Right forelimb (tissue), 1 donor: Measurements from ENCODE around the gene NLRP10.
"Not testable (repeated sequence)": the region's sequence is repeated elsewhere in the genome, so short reads cannot be mapped to it uniquely, and the experiment has no call there.

ENCODE experiments used
- DNase-seq: peaks from one replicate; pipeline ENCODE4 v3.0.0-alpha.2; 2018

Gene NLRP10, protein sequence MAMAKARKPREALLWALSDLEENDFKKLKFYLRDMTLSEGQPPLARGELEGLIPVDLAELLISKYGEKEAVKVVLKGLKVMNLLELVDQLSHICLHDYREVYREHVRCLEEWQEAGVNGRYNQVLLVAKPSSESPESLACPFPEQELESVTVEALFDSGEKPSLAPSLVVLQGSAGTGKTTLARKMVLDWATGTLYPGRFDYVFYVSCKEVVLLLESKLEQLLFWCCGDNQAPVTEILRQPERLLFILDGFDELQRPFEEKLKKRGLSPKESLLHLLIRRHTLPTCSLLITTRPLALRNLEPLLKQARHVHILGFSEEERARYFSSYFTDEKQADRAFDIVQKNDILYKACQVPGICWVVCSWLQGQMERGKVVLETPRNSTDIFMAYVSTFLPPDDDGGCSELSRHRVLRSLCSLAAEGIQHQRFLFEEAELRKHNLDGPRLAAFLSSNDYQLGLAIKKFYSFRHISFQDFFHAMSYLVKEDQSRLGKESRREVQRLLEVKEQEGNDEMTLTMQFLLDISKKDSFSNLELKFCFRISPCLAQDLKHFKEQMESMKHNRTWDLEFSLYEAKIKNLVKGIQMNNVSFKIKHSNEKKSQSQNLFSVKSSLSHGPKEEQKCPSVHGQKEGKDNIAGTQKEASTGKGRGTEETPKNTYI

DNA sequence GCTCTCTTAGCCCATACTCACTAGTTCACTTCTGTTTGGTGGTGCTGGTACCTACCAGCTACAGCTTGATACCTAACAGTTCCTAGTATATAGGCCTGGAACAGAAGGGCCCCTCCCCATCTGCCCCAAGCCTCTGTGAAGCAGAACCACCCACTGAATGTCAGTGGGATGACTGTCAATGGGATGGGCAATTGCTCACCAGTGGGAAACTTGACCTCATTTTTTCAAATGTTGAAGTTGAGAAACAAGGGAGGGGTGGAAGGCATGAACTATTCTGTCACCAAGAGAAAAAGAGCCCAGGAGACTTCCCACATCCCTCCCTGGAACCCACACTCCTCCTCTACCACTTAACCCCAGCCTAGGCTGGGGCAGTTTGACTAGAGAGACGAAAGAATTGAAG, at the start of gene NLRP10:
TSS of gene NLRP10 (minus strand) at position 62 of the 400 bp plus-strand sequence. CDS start 1,952 bp downstream, outside the sequence.
- DNase-seq, result no peak

DNA sequence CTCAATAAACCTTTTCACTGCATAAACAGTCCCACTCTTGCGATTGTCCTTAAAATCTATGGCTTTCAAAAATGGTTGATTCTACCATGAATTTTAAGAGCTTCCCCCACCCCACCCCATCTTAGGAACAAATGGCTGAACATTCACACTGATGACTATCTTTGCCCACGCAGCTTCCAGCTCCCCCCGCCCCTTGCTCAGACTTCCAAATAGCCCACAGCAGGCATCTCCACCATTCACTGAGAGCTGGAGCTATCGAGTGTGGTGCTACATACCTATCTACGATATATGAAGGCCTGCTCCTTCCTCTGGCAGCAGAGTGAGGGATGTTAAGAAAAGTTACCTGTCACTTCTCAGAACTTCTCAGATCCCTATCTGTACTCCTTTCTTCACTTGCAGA, 48.6 kb upstream of the NLRP10 start:
- DNase-seq, result no peak

DNA sequence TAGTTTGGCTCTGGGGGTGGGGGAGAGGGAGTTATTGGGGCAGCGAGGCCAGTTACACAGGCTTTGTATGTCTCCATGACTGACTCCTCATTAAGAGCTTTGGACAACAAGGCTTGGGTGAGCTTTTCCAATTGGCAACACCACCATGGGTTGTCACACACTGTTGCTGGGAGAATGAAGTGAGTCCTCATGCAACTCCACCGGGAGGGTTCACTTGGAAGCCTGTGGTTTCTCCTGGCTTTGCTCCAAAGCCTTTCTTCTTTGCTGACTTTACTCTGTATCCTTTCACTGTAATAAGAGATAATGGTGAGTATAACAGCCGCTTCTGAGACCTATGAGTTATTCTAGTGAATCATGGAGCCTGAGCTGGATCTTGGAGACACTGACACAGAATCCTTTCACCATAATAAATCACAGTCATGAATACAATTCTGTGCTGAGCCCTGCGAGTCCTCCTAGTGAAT, 46.8 kb upstream of the NLRP10 start:
- no peak for DNase-seq

DNA sequence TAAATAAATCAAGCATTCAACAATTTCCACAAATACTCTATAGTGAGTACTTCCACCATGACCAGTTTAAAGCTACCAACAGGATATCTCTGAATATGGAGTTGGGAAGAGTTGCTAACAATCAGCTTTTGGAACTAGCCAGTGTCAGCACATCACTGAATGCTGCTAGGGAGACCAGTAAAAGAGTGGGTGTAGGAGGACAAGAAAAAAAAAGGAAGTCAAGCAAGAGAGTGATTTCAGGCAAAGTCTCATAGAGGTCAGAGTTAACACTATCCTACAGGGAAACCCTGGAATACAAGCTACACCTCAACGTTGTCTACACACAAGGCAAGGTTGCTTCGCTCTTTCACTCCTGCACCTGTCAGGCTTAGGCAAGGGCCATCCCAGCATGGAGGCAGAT, 46.1 kb upstream of the NLRP10 start:
- no peak for DNase-seq

DNA sequence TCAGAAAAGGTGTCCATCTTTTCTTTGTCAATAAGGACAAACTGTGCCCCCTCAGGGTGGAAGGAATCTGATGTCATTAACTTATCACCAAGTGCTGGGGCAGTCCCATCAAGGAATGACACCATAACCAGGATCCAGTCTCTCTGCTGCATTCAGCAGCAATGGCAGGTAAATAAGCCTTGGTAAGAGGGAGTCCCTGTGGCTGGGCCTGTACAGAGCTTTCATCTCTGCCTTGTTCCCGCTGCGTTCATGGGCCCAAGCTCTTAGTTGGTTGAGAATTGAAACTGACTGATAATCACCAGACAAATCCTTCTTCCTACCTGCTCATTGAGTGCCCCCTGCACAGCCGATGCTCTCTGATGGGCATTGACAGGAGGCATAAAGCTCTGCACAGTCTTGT, 44.6 kb upstream of the NLRP10 start:
- DNase-seq, result no peak

DNA sequence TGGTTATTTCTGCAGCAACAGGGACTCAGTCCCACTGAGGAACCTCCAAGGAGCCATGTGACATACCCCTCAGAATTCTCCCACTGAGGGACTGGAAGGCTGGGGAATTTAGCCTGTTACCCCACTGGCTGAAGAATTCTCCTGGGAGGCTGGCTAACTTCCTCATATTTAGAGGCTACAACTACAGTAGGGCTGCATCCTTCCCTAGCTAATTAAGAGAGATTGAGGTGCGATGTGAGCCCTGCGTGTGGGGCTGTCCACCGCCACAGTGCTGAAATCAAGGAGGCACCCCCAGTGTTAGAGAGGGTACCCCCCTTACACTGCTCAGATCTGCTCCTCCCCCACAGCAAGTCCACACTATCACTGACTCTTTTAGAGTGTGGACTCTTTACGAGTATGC, 43.0 kb upstream of the NLRP10 start:
- DNase-seq, result no peak

DNA sequence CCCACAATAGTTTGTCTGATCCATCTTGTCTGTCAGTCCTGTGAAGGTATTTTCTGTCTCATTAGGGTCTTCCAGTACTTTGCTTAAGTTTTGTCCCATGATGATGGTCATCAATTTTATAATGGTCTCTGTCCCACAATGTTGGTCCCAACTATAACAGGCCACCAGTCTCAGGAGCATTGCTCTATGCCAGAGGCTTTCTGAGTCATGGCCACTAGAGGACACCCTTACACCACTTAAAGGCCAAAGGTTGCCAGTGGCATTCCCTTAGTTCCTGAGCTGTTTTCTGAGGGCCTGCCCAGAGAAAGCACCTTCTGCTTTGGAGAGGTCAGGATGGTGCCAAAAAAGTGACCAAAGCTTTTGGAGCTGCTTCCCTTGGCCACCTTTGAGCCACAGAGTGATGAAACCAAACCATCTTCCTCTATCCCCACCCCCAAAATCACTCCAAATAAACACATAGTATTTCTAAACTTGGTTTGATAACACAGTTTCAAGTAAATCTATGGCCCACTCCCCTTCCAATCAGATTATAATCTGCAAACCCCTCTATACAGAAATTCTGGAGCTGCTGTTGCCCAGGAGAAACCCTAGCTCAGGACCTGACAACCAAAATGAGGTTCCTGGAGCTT, 41.2 kb upstream of the NLRP10 start:
- peak; percentile 55 for DNase-seq

DNA sequence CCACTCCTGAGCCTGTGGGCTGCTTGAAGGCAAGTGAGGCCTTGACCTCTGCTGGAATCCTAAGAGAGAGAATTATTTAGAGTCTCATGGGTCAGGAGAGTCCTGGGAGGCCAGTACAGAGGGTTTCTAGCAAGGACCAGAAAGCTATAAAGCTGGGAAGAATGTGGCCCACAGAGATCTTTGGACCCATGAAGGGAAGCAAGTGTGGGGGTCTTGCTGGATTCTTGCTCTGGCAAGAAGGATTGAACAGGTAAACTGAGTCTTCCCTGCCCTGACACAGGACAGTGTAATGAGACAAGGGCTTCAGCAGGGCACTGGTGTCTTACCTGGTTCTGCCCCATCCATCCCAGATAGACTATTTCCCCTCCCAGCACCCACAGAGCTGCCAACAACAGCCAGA, 40.3 kb upstream of the NLRP10 start:
- DNase-seq, result no peak

DNA sequence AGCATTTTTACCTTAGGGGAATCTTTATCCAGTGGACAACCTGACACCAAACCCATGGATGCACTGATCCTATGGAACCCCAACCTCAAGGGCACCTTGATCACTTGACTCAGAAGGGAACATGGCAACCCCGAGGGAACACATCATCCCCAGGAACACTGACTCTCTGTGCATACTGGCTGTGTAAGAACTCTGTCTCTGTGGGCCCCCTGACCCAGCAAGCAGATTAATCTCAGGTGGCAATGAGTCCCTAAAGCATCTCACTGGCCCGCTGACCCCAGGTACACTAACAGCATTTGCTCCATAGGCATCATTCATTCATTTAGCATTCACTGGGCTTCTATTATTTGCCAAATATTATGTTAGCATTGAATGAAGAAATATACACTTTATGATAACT, 38.8 kb upstream of the NLRP10 start:
- DNase-seq, result no peak

DNA sequence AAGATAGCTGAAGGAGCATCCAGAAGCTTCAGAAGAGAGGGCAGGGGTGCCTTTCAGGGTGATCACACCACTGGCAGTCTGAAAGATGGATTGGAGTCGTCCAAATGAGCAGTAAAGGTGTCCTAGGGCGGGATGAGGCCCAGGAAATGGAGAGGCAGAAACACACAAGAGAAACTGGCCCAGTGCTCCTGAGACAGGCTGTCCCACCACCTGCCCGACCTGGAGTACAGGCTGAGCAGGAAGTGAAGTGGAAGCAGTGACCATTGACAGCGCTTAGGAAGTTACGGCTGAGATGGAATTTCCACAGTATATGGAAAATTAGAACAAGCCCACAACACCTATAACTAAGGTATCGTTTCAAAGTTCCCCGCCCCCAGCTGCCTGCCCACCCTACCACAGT, 37.9 kb upstream of the NLRP10 start:
- no peak for DNase-seq

DNA sequence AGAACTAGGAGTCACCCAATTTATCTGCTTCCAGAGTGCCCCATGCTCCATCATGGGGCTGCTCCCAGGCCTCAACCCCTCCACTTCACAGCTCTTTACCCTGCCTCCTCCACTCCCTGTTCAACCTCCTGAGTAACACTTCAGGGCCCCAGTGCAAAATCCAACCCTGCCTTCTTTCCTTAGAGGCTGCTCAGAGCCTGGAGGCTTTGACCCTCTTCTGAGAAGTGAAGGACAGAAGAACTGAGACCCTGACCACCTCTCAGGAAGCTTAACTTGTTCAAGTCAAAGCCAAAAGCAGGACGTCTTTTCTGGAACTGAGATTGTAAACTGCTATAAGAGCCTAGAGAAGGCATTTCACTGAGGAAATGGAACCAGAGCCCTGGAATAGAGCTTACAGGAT, 37.4 kb upstream of the NLRP10 start:
- DNase-seq, result no peak

DNA sequence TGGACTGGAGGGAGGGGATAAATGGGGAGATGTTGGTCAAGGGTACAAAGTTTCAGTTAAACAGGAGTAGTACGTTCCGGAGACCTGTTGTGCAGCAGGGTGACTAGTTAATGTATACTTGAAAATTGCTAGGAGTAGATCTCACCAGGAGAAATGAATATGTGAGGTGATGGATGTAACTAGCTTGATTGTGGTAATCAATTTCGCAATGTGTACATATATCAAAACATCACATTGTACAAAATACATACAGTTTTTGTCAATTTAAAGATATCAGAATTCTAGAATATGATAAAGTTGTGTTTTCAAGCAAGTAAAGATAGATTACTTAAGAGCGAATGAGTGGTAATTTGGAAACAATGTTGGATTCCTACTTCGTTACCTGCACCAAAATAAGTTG, 35.1 kb upstream of the NLRP10 start:
- no peak for DNase-seq

DNA sequence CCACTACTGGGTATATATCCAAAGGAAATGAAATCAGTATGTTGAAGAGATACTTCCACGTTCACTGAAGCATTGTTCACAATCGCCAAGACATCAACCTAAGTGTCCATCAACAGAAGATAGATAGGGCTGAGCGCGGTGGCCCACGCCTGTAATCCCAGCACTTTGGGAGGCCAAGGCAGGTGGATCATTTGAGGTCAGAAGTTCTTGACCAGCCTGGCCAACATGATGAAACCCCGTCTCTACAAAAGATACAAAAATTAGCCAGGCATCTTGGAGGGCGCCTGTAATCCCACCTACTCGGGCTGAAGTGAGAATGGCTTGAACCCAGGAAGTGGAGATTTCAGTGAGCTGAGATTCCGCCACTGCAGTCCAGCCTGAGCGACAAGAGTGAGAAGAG, 34.5 kb upstream of the NLRP10 start:
- DNase-seq, result no peak

DNA sequence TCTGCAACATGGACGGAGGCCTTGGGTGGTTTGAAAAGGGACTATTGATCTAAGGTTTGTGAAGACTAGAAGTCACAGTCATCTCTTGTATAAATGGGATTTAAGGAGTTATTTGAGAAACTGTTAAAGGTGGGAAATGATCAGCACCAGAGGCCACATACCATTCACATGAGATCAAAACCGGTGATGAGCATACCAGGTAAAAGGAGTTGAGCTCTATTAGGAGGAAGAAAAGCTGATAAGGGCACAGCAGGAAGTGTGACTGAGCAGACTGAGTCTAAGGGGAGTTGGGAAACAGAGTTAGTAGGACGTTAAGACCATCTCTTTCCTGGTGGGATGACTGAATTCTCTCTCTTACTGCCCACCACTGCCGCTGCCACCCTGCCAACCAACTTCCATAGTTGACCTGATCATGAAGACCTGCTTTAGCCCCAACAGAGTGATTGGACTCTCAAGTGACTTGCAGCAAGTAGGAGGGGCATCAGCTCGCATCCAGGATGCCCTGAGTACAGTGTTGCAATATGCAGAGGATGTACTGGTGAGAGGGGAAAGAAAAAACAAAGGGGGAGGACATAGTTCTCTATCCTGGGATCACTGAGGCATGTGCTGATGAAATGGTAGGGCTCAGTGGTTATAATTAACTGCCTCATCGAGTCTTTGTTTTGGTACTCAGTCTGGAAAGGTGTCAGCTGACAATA, 29.5 kb upstream of the NLRP10 start:
- DNase-seq, result no peak

DNA sequence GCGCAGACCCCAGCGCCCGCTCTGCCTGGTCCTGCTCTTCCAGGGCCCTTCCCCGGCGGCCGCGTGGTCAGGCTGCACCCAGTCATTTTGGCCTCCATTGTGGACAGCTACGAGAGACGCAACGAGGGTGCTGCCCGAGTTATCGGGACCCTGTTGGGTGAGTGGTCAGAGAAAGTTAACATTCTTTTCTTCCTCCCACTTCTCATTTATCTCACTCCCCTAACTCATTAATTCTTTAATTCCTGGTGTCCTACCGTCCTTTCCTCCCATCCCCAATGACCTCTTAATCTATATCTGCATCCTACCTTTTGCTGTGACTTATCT, 22.3 kb upstream of the NLRP10 start:
- DNase-seq, result not testable (repeated sequence)

DNA sequence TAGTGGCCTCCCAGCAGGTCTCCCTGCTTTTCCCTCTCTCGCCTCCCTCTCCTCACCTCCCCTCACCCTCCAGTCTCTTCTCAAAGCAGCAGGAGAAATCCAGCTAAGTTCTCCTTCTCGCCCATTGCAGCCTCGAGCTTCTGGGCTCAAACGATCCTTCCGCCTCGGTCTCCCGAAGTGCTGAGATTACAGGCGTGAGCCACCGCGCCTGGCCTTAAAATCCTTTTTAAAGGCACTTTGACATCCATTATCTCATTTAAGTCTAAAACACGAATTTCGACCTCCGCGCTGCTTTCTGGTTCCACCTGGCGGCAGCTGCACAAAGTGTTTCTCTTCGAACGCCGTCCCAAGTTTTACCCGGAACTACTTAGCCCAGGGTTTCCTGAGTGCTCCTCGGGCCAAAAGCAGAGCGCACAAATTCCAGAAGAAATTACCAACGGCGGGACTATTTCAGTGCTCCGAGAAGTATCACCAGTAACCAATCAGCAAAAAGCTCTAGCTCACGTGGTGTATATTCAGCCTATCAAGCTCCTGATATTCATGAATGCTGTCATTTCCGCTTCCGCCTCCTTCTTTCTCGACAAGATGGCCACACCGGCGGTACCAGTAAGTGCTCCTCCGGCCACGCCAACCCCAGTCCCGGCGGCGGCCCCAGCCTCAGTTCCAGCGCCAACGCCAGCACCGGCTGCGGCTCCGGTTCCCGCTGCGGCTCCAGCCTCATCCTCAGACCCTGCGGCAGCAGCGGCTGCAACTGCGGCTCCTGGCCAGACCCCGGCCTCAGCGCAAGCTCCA, 21.7 kb upstream of the NLRP10 start, which contains the start of gene EIF3F:
TSS of gene EIF3F (plus strand) at position 570 of the 792 bp plus-strand sequence. CDS start at position 586, 16 bp downstream.
- DNase-seq, result peak; percentile 93

DNA sequence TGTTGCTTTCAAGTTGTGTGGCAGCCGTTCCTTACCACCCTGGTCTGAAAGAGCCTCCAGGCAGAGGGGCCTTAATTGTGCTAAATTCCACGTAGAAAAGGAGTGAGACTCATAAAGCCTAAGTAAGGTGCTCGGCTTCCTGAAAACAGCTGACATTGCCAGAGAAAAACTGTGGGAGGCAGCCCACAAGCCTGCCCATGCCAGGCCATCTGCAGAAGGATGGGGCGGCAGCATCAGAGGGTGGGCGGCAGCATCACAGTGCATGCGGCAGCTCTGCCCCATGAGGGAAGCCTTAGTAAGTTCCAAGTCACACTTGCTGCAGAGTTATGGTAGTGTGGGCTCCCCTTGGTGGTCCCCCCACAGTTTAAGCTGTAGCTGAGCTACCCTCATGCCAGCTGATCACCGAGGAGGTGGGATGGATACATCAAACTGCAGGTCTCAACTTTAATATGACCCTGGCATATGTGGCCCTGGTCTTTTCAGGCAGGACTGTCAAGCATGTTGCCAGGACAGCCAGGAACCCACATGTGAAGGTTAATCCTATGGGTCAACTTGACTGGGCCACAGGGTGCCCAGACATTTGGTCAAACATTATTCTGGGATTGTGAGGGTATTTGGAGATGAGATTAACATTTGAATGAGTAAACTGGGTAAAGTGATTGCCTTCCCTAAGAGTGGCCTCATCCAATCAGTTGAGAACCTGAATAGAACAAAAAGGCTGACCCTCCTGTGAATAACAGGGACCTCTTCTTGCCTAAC, 18.8 kb upstream of the NLRP10 start:
- DNase-seq, result no peak

DNA sequence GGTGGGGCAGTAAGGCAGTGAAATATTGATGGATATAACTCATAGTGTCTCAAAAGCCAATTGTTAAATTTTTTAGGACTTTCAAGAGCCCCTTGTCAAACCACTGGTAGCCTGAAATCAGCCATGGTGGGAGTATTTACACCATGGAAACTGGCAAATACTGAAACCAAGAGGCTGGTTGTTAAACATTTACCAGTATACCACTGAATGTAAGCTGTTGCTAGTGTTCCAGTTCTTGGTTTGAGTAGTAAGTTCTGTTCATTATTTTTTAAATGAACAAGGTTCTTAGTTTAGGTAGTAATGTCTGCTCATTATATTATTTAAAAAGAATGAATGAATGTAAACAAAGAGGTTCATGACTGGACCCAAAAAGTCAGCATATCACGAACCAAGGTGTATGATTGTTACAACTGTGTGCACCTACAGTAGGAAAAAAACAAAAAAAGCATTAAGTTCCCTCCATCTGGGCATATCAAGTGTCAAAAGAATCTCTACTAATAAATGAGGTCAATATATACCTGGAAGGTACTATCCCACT, 17.4 kb upstream of the NLRP10 start:
- DNase-seq, result no peak

DNA sequence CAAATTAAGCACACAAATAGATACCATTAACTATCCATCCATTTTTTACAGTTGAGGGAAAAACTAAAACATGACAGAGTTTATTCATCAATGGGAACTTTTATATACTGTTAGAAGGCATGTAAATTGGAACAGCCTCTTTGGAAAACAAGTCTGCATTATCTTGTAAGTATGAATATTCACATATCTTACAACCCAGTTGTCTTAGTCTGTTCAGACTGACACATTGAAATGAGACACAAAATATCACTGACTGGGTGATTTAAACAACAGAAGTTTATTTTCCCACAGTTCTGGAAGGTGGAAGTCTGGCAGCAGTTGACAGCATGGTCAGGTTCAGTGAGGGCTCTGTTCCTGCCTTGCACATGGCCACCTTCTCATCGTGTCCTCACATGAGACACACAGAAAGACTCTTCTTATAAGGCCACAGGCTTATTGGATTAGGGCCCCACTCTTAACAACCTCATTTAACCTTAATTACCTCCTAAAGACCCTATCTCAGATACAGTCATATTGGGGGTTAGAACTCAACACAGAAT, 16.4 kb upstream of the NLRP10 start:
- no peak for DNase-seq

DNA sequence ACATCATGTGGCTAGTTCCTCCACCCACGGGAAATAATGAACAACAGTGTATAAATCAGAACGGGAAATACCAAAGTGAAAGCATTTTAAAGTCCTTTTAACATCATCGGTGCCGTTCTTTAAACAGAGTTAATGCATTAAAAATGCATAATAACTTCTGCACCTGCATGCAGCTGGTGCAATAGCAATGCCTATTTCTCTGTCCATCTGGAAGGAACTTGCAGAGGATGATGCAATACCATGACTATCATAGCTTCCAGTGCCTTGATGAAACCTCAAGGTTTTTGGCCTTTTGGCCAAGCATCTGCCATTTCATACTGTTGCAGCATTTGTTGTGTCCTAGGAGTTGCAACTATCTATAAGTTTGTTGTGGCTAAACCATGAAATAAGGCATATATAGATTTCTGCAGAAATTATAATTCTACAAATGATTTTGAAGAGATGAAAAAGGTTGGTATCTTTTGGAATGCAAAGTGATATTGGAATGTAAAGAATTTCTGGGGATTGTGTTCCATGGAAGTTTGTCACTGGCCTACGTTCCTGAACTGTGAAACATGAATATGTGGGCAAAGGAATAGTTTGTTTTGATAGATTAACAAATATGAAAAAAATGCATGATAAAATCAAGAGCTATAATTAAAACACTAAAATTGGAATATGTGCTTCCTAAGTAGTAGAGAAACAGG, 12.1 kb upstream of the NLRP10 start:
- DNase-seq, result no peak

DNA sequence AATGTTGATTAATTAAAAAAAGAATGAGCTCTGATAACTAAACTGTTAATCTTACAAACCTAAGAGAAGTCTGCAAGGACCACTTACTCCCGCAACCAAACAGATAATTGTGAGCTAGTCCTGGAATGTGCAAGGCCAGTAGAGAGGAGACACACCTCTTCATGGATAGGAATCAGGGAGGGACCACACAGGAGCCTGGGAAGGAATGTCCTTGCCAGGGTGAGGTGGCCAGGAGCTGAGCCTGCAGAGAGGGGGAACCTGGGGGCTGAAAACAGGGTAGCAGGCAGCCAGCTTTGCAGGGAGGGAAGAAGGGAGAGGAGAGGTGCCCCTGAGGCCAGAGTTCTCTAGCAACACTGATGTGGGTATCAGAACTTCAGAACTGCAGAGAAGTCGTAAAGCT, 9.4 kb upstream of the NLRP10 start:
- no peak for DNase-seq
